ENCODE data around the gene PPAT.

Gene PPAT

GRCh38 chr4:56434599-56435139 is 746 bp downstream of the PPAT start:
- TF ChIP-seq CTCF (IDR thresholded peaks at IDR 0.05; ENCODE audit: low read depth, low read length, missing control alignments): no peak
- peak overlapping the region; percentile 93 for H3K4me3 ChIP-seq (ENCODE audit: low read depth, low read length)
- no peak for DNase-seq (ENCODE audit: low read depth)

DNA sequence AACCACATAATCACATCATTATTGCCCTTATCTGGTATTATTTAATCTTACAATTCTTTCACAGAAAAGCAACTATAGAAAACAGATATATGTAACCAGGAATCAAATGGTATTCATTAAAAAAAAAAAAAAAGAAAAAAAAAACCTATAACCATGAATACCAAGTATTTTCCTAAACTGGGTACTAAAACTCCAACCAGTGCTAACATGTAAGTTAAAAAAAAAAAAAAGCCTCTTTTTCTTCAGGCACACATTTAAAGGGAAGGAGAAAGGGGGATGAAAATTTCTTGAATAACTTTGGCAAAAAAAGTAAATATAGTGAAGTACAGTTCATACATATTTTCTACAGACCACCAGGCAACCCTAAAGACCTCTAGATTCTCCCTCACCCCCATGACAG is 2.1 kb downstream of the PPAT start:
- no peak for TF ChIP-seq CTCF (IDR thresholded peaks at IDR 0.05; ENCODE audit: low read depth, low read length, missing control alignments)
- peak overlapping the region; percentile 93; the same call in 1 of the 2 replicates for H3K4me3 ChIP-seq (ENCODE audit: low read depth, low read length)
- DNase-seq (ENCODE audit: low read depth): no peak

DNA sequence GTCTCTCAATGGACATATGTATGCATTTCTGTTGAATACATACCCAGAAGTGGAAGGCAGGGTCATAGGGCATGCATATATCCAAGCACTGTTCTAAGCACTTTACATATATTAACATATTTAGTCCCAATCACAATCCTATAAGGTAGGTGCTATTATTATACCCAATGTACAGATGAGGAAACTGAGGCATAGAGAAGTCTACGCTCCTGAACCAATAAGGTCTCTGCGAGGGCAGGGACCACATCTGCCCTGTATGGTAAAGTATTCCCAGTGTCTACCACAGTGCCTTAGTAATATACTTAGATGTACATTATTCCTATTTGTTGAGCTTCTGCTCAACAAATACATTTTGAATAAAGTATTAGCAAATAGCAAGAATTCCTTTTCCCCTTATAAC is 5.2 kb downstream of the PPAT start:
- no peak for DNase-seq (ENCODE audit: low read depth)
- TF ChIP-seq CTCF (IDR thresholded peaks at IDR 0.05; ENCODE audit: low read depth, low read length, missing control alignments): no peak
- no peak overlapping the region for H3K4me3 ChIP-seq (ENCODE audit: low read depth, low read length)

- no peak for DNase-seq (ENCODE audit: low read depth)
- no peak for TF ChIP-seq CTCF (IDR thresholded peaks at IDR 0.05; ENCODE audit: low read depth, low read length, missing control alignments)
Measured at GRCh38 chr4:56427179-56427578, 8.2 kb downstream of the PPAT start.

GRCh38 chr4:56426273-56426672 is 9.1 kb downstream of the PPAT start:
- H3K4me3 ChIP-seq (ENCODE audit: low read depth, low read length): no peak overlapping the region
- DNase-seq (ENCODE audit: low read depth): peak; percentile 49
- no peak for TF ChIP-seq CTCF (IDR thresholded peaks at IDR 0.05; ENCODE audit: low read depth, low read length, missing control alignments)

More at GRCh38 chr4:56427179-56427578, 8.2 kb downstream of the PPAT start:
- H3K4me3 ChIP-seq (ENCODE audit: low read depth, low read length): no peak overlapping the region

DNA sequence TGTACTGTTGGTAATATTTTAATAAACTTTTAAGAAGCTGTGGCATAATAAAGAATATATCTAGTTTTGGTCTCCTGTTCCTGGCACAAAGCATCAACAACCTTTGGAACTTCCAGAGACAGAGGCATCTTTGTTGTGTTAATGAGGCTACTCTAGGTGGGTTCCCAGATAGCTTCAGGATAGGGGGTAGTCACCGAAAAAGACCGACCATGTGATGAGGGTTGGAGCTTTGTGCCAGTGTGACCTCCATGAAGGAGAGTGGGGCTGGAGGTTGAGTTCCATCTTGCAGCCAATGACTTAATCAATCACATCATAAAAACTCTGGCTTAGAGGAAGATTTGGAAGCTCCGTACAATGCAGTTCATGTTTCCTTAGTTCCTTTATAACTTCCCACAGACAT is 9.9 kb downstream of the PPAT start:
- DNase-seq (ENCODE audit: low read depth): no peak
- peak; percentile 4 for TF ChIP-seq CTCF (IDR thresholded peaks at IDR 0.05; ENCODE audit: low read depth, low read length, missing control alignments)
- no peak overlapping the region for H3K4me3 ChIP-seq (ENCODE audit: low read depth, low read length)
